GM21717 (cell line): ENCODE measurements around the gene SPTSSB.

Source experiments
- ATAC-seq: cut with Tn5 transposase; IDR thresholded peaks from one replicate; pipeline ENCODE4 v1.9.1; 2021; ENCODE audit warnings: mild to moderate bottlenecking, moderate library complexity; ENCODE audit not compliant: unreplicated experiment

Gene SPTSSB

DNA sequence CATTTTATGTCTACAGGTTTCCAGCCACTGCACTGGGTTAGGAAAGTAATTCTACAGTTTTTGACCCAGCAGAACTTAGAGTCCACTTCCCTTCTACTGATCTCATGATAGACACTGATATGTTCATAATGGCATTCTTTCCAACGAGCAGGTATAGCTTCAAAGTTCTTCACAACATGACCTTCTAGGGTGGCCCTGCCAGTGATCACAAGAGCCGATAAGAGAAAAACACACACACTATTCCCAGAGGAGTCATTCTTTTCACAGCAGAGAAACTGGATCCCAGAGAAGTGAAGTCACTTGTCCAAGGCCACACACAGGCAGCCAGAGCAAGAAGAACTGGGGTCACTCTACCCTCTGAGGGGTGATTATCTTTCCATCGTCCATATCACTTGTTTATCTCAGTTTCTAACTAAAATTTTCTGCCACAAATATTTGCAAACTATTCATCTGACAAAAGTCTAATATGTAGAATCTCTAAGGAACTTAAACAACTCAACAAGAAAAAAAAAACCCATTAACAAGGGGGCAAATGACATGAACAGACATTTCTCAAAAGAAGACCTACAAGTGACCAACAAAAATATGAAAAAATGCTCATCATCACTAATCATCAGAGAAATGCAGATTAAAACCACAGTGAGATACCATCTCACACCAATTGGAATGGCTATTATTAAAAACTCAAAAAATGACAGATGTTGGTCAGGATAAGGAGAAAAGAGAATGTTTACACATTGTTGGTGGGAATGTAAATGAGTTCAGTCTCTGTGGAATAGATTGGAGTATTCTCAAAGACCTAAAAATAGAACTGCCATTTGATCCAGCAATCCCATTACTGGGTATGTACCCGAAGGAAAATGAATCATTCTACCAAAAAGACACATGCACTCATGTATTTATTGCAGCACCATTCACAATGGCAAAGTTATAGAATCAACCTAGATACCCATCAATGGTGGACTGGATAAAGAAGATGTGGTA is 31.5 kb downstream of the SPTSSB start:
- no peak for ATAC-seq

- no peak for ATAC-seq
Observed at GRCh38 chr3:161337311-161337710, 34.0 kb downstream of the SPTSSB start.

- peak; percentile 61 for ATAC-seq
Observed at GRCh38 chr3:161336661-161337060, 34.7 kb downstream of the SPTSSB start.

GRCh38 chr3:161333696-161334095 is 37.6 kb downstream of the SPTSSB start:
- ATAC-seq, result no peak

GRCh38 chr3:161332792-161333191 is 38.5 kb downstream of the SPTSSB start:
- ATAC-seq, result no peak

DNA sequence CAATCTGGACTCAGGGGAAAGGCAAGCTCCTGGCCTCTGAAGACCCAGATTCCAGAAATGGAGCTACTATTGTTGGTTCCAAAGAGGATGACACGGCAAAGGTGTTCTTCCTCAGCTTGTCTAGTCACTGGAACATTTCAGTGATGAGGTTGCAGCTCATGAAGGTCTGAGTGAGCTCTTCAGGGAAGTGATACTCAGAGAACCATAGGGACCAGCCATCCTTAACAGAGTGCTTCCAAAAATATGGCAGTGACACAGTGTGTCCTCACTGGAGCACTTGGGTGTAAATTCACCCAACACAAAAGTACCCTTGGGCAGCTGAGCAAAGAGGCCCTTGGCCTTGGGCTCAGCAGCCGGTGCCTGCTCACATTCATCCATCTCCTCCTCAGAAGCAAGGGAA is 46.3 kb downstream of the SPTSSB start:
- ATAC-seq, result peak; percentile 58

- no peak for ATAC-seq
Observed at GRCh38 chr3:161323926-161324621, 47.2 kb downstream of the SPTSSB start.

GRCh38 chr3:161322781-161323568 is 48.3 kb downstream of the SPTSSB start:
- no peak for ATAC-seq

DNA sequence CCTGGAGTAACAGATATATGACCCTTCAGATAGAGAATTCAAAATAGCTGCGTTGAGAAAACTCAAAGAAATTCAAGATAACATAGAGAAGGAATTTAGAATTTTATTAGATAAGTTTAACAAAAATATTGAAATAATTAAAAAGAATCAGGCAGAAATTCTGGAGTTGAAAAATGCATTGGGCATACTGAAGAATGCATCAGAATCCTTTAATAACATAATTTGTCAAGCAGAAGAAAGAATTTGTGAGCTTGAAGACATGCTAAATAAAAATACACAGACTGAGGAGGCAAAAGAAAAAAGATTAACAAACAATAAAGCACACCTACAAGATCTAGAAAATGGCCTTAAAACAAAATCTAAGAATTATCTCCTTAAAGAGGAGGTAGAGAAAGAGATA is 50.5 kb downstream of the SPTSSB start:
- ATAC-seq, result no peak

- ATAC-seq, result no peak
Observed at GRCh38 chr3:161319867-161320266, 51.5 kb downstream of the SPTSSB start.

DNA sequence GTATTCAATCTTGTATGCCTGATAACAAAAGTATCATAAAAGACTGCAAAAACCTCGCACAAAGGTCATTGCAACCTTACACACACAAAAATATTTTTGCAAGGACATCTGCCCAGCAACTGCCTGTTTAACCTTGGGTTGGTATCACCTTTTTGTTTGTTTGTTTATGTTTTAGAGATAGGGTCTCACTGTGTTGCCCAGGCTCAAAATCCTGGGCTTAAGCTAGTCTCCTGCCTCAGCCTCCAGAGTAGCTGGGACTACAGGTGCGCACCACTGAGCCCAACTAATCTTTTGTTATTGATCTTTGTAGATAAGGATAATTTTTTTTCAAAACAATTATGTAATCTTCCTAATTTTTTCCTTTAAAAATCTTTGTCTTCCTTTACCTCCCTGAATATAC is 54.2 kb downstream of the SPTSSB start:
- no peak for ATAC-seq

- ATAC-seq, result no peak
Observed at GRCh38 chr3:161316006-161316689, 55.2 kb downstream of the SPTSSB start.

DNA sequence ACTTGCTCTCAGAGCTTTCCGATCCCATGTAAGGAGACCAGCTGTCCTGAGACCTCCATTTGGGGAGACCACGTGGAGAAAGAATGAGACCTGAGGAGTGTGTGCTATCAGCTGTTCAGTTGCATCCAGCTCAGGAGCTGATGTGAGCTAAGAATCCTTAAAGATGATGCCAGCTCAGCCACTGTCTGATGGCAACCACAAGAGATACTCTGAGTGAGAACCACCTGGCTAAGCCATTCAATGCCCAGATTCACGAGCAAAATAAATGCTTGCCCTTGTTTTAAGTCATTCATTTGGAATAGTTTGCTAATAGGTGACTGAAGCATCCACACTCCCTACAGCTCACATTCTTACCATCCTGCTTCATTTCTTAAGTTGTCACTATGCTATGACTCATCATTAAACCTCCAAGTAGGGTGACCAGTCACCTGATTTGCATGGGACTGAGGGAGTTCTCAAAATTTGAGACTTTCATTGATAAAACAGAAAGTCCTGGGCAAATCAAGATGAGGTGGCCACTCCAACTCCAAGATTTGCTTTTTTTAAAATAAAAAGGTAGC is 56.4 kb downstream of the SPTSSB start:
- peak; percentile 52 for ATAC-seq

DNA sequence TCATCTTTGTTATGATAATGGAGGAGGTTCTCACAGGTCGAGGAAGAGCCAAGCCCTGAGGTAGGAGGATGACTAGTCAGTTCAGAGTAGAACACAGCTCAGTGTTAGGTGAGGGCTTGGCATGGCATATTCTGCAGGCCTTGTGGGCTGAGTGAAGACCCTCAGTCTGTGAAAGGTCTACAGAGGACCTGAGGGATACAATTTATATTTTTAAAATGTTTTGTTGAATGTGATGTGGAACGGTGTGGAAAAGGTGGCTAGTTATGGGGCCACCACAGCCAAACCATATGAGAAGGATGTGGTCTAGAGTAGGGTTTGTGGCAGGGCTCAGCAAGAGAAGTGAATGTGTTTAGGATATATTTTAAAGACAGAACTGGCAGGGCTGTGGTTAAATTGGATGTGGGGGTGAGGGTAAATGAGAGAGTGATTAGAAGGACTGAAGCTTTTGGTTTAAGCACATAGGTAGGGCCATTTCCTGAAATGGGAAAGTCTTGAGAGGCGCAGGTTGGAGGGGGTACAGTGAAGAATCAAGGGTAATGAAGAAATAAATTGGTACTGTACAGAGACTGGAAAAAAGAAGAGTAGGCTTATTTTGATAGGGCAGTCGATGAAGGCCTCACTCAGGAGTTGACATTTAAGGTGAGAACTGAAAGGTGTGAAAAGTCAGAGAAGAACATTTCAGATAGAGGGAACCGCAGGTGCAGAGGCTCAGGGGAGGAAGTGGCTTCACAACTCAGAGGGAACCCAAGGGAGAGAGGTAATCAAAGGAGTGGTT is 60.5 kb downstream of the SPTSSB start:
- peak; percentile 86 for ATAC-seq

DNA sequence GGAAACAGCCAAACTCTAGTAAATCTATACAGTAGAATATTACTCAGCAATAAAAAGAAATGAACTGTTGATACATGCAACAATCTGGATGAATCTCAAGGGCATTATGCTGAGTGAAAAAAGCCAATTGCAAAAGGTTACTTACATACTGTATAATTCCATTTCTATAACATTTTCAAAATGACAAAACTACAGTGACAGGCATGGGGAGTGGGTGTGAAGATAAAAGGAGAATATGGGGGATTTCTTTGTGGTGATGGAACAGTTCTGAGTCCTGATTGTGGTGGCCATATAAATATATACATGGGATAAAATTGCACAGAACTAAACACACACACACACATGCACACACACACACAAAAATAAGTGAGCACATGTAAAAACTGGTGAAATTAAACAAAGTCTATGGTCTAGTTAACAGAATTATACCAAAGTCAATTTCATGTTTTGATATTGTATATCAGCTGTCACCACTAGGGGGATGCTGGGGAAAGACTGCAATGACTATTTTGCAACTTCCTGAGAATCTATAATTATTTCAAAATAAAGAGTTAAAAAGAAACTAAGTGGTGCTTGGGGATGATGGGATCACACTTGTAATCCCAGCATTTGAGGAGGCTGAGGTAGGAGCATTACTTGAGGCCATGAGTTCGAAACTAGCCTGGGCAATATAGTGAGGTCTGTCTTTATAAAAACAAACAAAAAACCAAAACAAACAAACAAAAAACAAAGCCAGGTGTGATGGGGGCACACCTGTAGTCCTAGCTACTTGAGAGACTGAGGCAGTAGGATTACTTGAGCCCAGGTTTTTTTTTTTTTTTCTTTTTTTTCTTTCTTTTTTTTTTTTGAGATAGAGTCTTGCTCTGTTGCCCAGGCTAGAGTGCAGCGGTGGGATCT is 66.0 kb downstream of the SPTSSB start:
- no peak for ATAC-seq

GRCh38 chr3:161296814-161297213 is 74.5 kb downstream of the SPTSSB start:
- no peak for ATAC-seq

- ATAC-seq, result no peak
Observed at GRCh38 chr3:161295325-161295724, 76.0 kb downstream of the SPTSSB start.
